ENCODE data around the gene PCDH18.
"Not testable (repeated sequence)": the region's sequence is repeated elsewhere in the genome, so short reads cannot be mapped to it uniquely, and the experiment has no call there.

- TF ChIP-seq EZH2 (IDR thresholded peaks at IDR 0.05; ENCODE audit: insufficient read depth, low read length); CTCF (IDR thresholded peaks at IDR 0.05; ENCODE audit: insufficient read depth, low read depth, low read length): not testable (repeated sequence)
Observed at GRCh38 chr4:137479657-137480056, 52.6 kb downstream of the PCDH18 start.

Measured in astrocyte (in vitro differentiated cells and primary cell).